Activated B cell treated with CpG ODN at 0.5 μM for 24 hours (primary cell): Measurements from ENCODE around the gene TPD52L1. TPM values are rescaled to one million over a fixed set of nuclear protein-coding genes. Genes with fewer than 3 reads are reported as not detected.

Source experiments
- ATAC-seq: fragments of 200-7000 bp; cut with Tn5 transposase; one replicate; pipeline ENCODE4 v1.10.0; 2021; ENCODE audit warnings: low read depth, mild to moderate bottlenecking, moderate library complexity
- CTCF ChIA-PET: fragments of 350-600 bp; sonication (Branson Sonifier 250); formaldehyde crosslinking; loops from one replicate; lab custom pipeline; 2021; ENCODE audit warnings: antibody characterized with exemption; lab: Charles Lee
- POLR2A ChIA-PET: fragments of 350-600 bp; sonication (Branson Sonifier 250); formaldehyde crosslinking; loops from one replicate; lab custom pipeline; 2021; ENCODE audit warnings: antibody characterized with exemption; lab: Charles Lee
- DNase-seq: peaks from one replicate; pipeline ENCODE4 v3.0.0; 2022
- H3K27ac Mint-ChIP-seq: one replicate; pipeline ENCODE4 v1.8.0; 2020; ENCODE audit warnings: mixed read lengths
- H3K27me3 Mint-ChIP-seq: one replicate; pipeline ENCODE4 v1.8.0; 2021; ENCODE audit warnings: mixed read lengths
- H3K36me3 Mint-ChIP-seq: one replicate; pipeline ENCODE4 v1.8.0; 2021; ENCODE audit warnings: low read depth, mixed read lengths
- H3K4me1 Mint-ChIP-seq: one replicate; pipeline ENCODE4 v1.8.0; 2021; ENCODE audit warnings: mixed read lengths
- H3K4me3 Mint-ChIP-seq: one replicate; pipeline ENCODE4 v1.8.0; 2020; ENCODE audit warnings: mild to moderate bottlenecking, mixed read lengths
- H3K9me3 Mint-ChIP-seq: one replicate; pipeline ENCODE4 v1.8.0; 2020; ENCODE audit warnings: mixed read lengths
- CTCF ChIP-seq: fragments of 200-600 bp; IDR thresholded peaks from one replicate; pipeline ENCODE4 v1.8.0; 2022; ENCODE audit warnings: antibody characterized with exemption, mild to moderate bottlenecking
- intact Hi-C: fragments of 100-400 bp; cut with micrococcal nuclease; formaldehyde crosslinking; loops from one replicate; pipeline ENCODE4 v1.15.1; 2024
- total RNA-seq: library from RNA; stranded (reverse); gene quantifications from 2 replicates; pipeline ENCODE4 v1.2.3, GENCODE V29; 2022

Gene TPD52L1
- total RNA-seq, 1 donor from 2014 or later = not detected

DNA sequence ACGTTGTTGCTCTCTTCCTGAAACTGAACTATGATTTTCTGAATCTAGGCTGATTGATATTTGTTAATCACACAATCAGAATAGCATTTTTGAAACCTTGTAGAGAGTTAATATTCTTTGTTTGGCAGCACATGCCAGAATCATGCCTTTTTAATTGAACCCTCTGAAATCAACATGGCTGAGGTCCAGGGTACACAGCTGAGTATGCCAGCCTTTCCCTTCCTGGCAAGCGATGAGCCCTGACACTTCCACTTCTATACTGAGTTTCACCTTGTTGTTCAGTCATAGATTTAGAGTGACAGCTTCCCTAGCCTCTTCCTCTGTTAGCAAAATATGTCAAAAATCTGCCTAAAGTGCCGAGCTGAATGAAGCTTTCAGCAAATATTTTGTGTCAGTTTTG, 141.4 kb downstream of the TPD52L1 start:
- no peak for TF ChIP-seq CTCF
- no peak overlapping the region for H3K4me3 Mint-ChIP-seq
- CTCF ChIA-PET = no interaction called here
- DNase-seq (no peak), ATAC-seq (no peak)
- peaks cover 89% of the 10 kb centered on the region for H3K36me3 Mint-ChIP-seq
- H3K27me3 Mint-ChIP-seq = no peaks in the 10 kb centered on the region
- no peak overlapping the region for H3K27ac Mint-ChIP-seq
- intact Hi-C loops = no loop called here
- peaks cover 17% of the 10 kb centered on the region for H3K4me1 Mint-ChIP-seq
- no peaks in the 10 kb centered on the region for H3K9me3 Mint-ChIP-seq
- POLR2A ChIA-PET = no interaction called here

- Mint-ChIP-seq H3K36me3 (peaks cover 83% of the 10 kb centered on the region), H3K9me3 (no peaks in the 10 kb centered on the region), H3K4me3 (no peak overlapping the region), H3K27me3 (no peaks in the 10 kb centered on the region), H3K4me1 (peaks cover 30% of the 10 kb centered on the region), H3K27ac (no peak overlapping the region)
- CTCF ChIA-PET = no interaction called here
- ATAC-seq = no peak
- intact Hi-C loops = no loop called here
- POLR2A ChIA-PET = no interaction called here
- no peak for DNase-seq
- TF ChIP-seq CTCF = no peak
These were observed 142.9 kb downstream of the TPD52L1 start for GRCh38 chr6:125296471-125296870.

- peaks cover 56% of the 10 kb centered on the region for H3K36me3 Mint-ChIP-seq
- intact Hi-C loops = no loop called here
- ChIA-PET POLR2A (no interaction called here), CTCF (no interaction called here)
- H3K4me3 Mint-ChIP-seq = peak overlapping the region; percentile 2
- no peak for DNase-seq
- H3K27me3 Mint-ChIP-seq = no peaks in the 10 kb centered on the region
- peaks cover 44% of the 10 kb centered on the region for H3K4me1 Mint-ChIP-seq
- ATAC-seq = no peak
- H3K27ac Mint-ChIP-seq = no peak overlapping the region
- TF ChIP-seq CTCF = no peak
- H3K9me3 Mint-ChIP-seq = no peaks in the 10 kb centered on the region
These were observed 145.7 kb downstream of the TPD52L1 start for GRCh38 chr6:125299257-125299656.

DNA sequence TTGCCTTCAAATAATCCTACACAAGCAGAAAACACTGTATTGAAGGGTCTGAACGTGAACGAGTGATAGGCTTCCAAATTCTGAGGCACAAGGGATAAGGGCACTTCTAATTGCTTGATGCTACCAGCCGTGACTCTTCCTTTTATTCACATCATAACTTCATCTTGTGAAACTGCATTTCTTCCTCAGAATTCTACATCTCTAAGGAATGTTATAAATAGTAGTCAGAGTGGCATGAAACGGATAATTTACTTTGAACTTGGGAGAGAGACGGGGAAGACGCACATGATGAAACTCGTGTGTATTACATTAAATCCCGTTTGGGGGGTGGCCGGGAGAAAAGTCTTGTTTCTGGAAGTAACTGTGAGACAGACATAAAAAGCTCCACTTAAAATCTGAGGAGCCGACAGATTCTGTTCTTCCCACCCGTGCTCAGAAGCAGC, 147.4 kb downstream of the TPD52L1 start:
- H3K4me1 Mint-ChIP-seq = peaks cover 38% of the 10 kb centered on the region
- TF ChIP-seq CTCF = no peak
- H3K9me3 Mint-ChIP-seq = no peaks in the 10 kb centered on the region
- peaks cover 8% of the 10 kb centered on the region for H3K27me3 Mint-ChIP-seq
- intact Hi-C loops = loop anchor here (5.0 kb wide), 1 partner anchor 1966 kb away; the partner anchor contains the start of gene RNF146
- ChIA-PET POLR2A (interaction anchor here (0.7 to 2.6 kb wide), 7 partner anchors 450 to 685 kb away, joined by 3 to 15 read pairs (median 4); partner anchors contain the start of genes HINT3, NCOA7 and TRMT11), CTCF (interaction anchor here (1.1 to 2.6 kb wide), 4 partner anchors 10 to 656 kb away, joined by 5 to 14 read pairs (median 8); partner anchors contain the start of gene HINT3)
- H3K4me3 Mint-ChIP-seq = peak overlapping the region; percentile 89
- DNase-seq (no peak), ATAC-seq (no peak)
- H3K36me3 Mint-ChIP-seq = peaks cover 42% of the 10 kb centered on the region
- peak overlapping the region; percentile 78 for H3K27ac Mint-ChIP-seq

DNA sequence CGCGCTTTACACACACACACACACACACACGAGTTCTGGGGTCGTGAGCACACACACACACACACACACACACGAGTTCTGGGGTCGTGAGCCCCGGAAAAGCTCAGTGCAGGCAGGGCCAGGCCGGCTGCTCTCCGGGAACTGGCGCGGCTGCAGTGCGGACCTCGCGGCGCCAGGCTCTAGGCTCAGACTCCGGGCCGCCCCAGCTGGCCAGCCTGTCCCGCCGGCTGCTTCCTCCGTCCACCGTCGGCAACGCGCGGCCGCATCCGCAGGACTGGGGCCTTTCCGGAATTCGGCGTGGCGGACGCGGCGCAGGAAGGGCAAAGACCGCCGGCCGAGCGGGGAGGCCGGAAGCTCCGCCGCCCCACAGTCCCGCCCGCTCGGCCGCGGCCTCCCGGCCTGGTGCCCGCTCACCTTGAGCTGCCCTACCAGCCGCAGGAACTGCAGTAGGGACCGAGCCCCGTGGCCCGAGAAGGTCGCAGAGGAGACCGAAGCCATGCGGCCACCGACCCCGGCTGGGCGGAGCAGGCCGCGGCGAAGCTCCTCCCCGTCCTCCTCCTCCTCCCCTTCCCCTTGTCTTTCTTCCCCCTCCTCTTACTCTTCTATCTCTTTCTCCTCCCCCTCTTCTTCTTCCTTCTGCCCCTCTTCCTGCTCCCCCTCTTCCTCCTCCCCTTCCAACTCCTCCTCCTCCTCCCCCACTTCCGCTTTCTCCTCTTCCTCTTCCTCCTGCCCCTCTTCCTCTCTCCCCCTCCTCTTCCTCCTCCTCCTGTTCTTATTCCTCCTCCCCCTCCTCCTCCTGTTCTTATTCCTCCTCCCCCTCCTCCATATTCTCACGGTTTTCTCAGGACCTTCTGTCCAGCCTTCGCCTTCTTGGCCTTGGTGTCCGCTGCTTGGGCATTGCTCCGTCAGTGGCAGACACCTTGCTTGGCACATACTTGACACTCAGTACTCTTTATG, 148.1 kb downstream of the TPD52L1 start, which contains the start of gene HDDC2:
TSS of gene HDDC2 (minus strand) at position 533 of the 957 bp plus-strand sequence. CDS start at position 498, 35 bp downstream.
- H3K9me3 Mint-ChIP-seq = no peaks in the 10 kb centered on the region
- peak within 1 kb of the TSS; percentile 78 for H3K27ac Mint-ChIP-seq
- peak; percentile 78 for ATAC-seq
- CTCF ChIA-PET = interaction anchor here (1.1 to 2.6 kb wide), 4 partner anchors 10 to 655 kb away, joined by 5 to 14 read pairs (median 8); partner anchors contain the start of gene HINT3
- H3K4me1 Mint-ChIP-seq = peaks cover 38% of the 10 kb centered on the region
- peaks cover 14% of the 10 kb centered on the region for H3K27me3 Mint-ChIP-seq
- POLR2A ChIA-PET = interaction anchor here (0.5 to 2.6 kb wide), 9 partner anchors 109 to 1520 kb away, joined by 3 to 15 read pairs (median 4); partner anchors contain the start of genes HINT3, NCOA7 and TRMT11
- peaks cover 36% of the 10 kb centered on the region for H3K36me3 Mint-ChIP-seq
- TF ChIP-seq CTCF = no peak
- peak; percentile 53 for DNase-seq
- intact Hi-C loops = loop anchor here (1.0 to 5.0 kb wide), 3 partner anchors 448 to 1966 kb away; partner anchors contain the start of genes HEY2, HINT3 and RNF146
- peak within 1 kb of the TSS; percentile 89 for H3K4me3 Mint-ChIP-seq
